HL-60/S4 treated with phorbol 12-myristate 13-acetate at 8.2 ng/mL for 4 days and 3 days (cell line): ENCODE results near the gene CTAG1A.
"Not testable (repeated sequence)": the region's sequence is repeated elsewhere in the genome, so short reads cannot be mapped to it uniquely, and the experiment has no call there.

Experiments
- in situ Hi-C: fragments of 300-500 bp; cut with MboI; formaldehyde crosslinking; loops from 2 replicates; pipeline ENCODE4 v1.15.0; 2022; ENCODE audit warnings: low sequenced_read_pairs

Gene CTAG1A

GRCh38 chrX:154611146-154611545 is 26.2 kb downstream of the CTAG1A start:
- in situ Hi-C loops, result not testable (repeated sequence)

- in situ Hi-C loops, result not testable (repeated sequence)
Observed at GRCh38 chrX:154613586-154613985, 28.7 kb downstream of the CTAG1A start.

GRCh38 chrX:154619182-154619581 is 34.2 kb downstream of the CTAG1A start, which contains the start of gene CTAG1B:
TSS of gene CTAG1B (minus strand) at chrX:154619282. CDS start at chrX:154619218, 64 bp downstream.
- in situ Hi-C loops, result not testable (repeated sequence)

DNA sequence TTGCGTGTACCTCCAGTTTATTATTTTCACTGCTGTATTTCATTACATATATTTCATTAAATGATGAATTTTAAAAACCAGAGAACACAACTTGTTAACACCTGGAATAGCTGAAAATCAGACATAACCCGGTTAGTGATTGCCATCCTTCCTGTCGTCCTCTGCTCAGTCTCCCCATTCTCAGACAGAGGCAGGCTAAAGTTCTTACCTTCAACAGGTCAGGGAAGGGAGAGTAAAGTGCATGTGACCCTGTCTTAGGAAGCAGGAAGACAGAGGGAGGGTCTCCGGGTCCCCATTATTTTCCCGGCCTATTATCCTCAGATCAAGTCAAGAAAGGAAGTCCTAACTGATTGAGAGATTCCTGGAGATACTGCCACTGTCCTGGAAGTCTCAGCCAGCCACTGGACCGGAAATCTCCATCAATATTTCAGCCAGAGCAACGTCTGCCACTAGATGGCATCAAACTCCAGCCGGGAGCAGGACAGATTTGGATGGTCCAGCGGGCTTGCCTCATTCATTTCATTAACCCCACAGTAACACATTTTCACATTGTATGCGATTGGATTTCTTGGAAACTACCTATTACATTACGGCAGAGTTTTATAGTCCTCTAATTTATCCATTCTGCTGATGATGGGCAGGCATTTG is 36.0 kb downstream of the CTAG1A start:
- in situ Hi-C loops, result not testable (repeated sequence)

GRCh38 chrX:154628960-154629359 is 44.0 kb downstream of the CTAG1A start:
- in situ Hi-C loops, result not testable (repeated sequence)

DNA sequence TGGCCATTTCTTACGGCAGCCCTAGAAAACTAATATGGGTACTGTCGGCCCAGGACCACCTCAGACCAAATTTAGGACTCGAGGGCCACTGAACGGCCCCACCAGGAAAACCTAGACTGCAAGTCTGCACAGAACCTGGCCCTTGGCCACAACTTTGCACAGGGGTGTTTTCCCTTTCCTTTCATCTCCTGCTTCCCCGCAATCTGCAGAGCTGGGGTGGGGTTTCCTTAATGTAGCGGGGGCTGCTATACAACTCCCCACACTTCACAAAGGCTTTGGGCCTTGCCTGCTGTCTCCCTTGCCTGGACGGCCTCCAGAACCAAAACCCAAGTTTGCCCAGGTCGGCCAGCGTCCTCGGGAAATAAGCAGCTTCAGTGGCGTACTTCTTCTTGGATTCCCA is 46.0 kb downstream of the CTAG1A start:
- in situ Hi-C loops, result not testable (repeated sequence)

- in situ Hi-C loops, result not testable (repeated sequence)
Observed at GRCh38 chrX:154633661-154634060, 48.7 kb downstream of the CTAG1A start.
